ENCODE measurements around the gene C4A. TPM values are rescaled to one million over a fixed set of nuclear protein-coding genes. Genes with fewer than 3 reads are reported as not detected.
"Not testable (repeated sequence)": the region's sequence is repeated elsewhere in the genome, so short reads cannot be mapped to it uniquely, and the experiment has no call there.

The C4A gene
- total RNA-seq, 4 donors from 2014 or later, result 4.0 to 10.2 (median 5.3) TPM

GRCh38 chr6:32029553-32029952, 47.7 kb downstream of the C4A start:
- no CpG with 5 or more reads among the region's 14 CpGs for WGBS
- not testable (repeated sequence) for H3K27ac ChIP-seq

DNA sequence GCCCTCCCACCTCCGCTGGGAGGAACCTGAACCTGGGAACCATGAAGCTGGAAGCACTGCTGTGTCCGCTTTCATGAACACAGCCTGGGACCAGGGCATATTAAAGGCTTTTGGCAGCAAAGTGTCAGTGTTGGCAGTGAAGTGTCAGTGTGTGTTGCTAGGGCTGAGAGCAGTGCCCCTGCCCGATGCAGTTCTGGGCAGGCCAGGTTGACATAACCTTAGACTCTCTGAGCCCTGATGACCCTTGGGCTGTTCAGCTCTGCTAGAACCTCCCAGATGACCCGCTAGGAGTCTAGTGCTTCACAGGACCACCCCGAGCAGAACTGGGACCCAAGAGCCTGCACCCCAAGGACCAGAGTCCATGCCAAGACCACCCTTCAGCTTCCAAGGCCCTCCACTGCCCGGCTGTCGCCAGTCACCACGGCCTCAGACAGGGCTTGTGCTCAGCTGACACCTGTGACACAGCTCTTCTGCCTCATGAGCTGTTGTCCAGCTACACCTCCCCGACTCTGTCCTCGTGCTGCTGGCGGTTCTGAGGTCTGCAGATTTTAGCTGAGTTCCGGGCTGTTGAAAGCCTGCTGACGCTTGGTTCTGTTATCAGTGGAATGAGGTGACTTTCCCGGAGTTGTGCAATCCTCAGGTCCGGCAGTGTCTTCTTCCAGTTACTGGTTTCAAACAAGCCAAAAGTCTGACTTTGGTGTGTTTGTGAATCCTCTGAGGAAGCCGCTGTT, 53.6 kb downstream of the C4A start:
- DNase-seq (ENCODE audit: low spot score in 2 of 2); H3K9me3 ChIP-seq; H3K4me3 ChIP-seq; H3K4me1 ChIP-seq; H3K36me3 ChIP-seq; H3K27me3 ChIP-seq; H3K27ac ChIP-seq: not testable (repeated sequence)
- WGBS, result no CpG with 5 or more reads among the region's 16 CpGs

More at GRCh38 chr6:32029553-32029952, 47.7 kb downstream of the C4A start:
- not testable (repeated sequence) for H3K4me1 ChIP-seq, H3K27me3 ChIP-seq, H3K4me3 ChIP-seq, H3K9me3 ChIP-seq, H3K36me3 ChIP-seq
- DNase-seq (ENCODE audit: low spot score in 2 of 2), result peak in 1 of 2 donors; percentile 33

DNA sequence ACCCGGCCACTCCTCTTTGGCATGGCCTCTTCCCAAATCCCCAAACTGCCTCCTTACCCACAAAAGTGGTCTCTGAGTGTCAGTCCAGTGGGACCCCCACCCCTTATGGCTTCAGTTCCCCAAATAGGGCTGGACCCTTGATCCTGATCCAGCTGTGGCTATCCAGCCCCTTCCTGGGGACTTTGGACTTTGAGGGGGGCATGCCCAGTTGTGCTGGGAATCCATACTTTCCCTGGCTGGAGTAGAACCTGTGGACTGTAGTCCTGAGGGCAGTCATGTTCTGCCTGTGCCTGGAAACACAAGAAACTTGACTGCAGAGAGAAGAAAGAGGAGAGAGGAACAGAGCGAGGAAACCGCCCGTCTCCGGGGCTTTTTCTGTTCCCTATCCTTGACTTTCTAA, 55.3 kb downstream of the C4A start:
- H3K27me3 ChIP-seq; H3K36me3 ChIP-seq; DNase-seq (ENCODE audit: low spot score in 2 of 2); H3K27ac ChIP-seq; H3K4me1 ChIP-seq; H3K4me3 ChIP-seq; H3K9me3 ChIP-seq: not testable (repeated sequence)
- WGBS, result 83% methylated on average over 4 of the region's 5 CpGs

DNA sequence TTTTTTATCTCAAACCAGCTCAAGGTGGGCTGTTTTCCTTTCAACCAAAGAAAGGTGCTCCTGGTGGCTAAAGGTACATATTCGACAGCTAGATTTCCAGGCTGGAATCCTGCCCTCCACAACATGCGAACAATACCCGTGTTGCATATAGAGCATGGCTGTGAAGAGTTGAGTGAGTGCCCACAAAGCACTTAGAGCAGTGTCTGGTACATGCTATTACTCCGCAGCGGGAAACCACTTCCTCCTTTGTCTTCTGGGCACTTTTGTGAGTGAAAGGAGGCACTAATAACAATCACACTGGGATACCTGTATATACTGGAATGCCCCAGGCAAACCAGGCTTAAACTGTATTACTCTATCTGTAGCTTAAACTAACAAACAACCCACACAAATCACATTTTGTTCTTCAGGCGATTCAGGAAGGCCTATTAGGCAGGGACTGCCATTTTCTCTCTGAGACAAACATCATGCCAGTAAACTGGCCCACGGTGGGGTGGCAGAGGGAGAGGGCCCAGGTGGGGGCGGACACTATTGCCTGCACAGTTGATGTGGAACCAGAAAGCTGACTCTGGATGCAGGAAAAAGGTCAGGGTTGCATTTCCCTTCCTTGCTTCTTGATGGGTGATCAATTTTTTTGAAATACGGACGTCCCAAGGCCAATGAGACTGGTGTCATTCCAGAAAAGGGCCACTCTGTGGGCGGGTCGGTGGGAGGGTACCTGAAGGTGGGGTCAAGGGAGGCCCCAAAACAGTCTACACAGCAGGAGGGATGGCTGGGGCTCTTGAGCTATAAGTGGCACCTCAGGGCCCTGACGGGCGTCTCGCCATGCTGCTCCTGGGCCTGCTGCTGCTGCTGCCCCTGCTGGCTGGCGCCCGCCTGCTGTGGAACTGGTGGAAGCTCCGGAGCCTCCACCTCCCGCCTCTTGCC, 56.0 kb downstream of the C4A start, which contains the start of gene CYP21A2:
TSS of gene CYP21A2 (plus strand) at position 818 of the 927 bp plus-strand sequence. CDS start at position 826, 8 bp downstream.
- DNase-seq (ENCODE audit: low spot score in 2 of 2), result peak in 1 of 2 donors; percentile 59
- 69% methylated on average over 8 of the region's 19 CpGs for WGBS
- not testable (repeated sequence) for H3K27ac ChIP-seq, H3K4me1 ChIP-seq, H3K9me3 ChIP-seq, H3K36me3 ChIP-seq, H3K4me3 ChIP-seq, H3K27me3 ChIP-seq

GRCh38 chr6:32038878-32039277, 57.0 kb downstream of the C4A start:
- H3K36me3 ChIP-seq, H3K4me1 ChIP-seq, H3K9me3 ChIP-seq, H3K27ac ChIP-seq, H3K27me3 ChIP-seq, H3K4me3 ChIP-seq: not testable (repeated sequence)
- peak in 1 of 2 donors; percentile 45 for DNase-seq (ENCODE audit: low spot score in 2 of 2)
- WGBS, result 66% methylated on average over 2 of the region's 5 CpGs

DNA sequence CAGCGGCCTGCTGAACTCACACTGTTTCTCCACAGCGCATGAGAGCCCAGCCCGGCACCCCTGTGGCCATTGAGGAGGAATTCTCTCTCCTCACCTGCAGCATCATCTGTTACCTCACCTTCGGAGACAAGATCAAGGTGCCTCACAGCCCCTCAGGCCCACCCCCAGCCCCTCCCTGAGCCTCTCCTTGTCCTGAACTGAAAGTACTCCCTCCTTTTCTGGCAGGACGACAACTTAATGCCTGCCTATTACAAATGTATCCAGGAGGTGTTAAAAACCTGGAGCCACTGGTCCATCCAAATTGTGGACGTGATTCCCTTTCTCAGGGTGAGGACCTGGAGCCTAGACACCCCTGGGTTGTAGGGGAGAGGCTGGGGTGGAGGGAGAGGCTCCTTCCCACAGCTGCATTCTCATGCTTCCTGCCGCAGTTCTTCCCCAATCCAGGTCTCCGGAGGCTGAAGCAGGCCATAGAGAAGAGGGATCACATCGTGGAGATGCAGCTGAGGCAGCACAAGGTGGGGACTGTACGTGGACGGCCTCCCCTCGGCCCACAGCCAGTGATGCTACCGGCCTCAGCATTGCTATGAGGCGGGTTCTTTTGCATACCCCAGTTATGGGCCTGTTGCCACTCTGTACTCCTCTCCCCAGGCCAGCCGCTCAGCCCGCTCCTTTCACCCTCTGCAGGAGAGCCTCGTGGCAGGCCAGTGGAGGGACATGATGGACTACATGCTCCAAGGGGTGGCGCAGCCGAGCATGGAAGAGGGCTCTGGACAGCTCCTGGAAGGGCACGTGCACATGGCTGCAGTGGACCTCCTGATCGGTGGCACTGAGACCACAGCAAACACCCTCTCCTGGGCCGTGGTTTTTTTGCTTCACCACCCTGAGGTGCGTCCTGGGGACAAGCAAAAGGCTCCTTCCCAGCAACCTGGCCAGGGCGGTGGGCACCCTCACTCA, 57.7 kb downstream of the C4A start:
- 82% methylated on average over 8 of the region's 24 CpGs for WGBS
- not testable (repeated sequence) for H3K9me3 ChIP-seq, H3K4me1 ChIP-seq, H3K4me3 ChIP-seq, H3K27me3 ChIP-seq, H3K27ac ChIP-seq, H3K36me3 ChIP-seq
- peak in 1 of 2 donors; percentile 57 for DNase-seq (ENCODE audit: low spot score in 2 of 2)

GRCh38 chr6:32040299-32041049, 58.6 kb downstream of the C4A start:
- no CpG with 5 or more reads among the region's 43 CpGs for WGBS
- H3K36me3 ChIP-seq, result not testable (repeated sequence)
- peak in 1 of 2 donors; percentile 55 for DNase-seq (ENCODE audit: low spot score in 2 of 2)

GRCh38 chr6:32041050-32041321, 59.1 kb downstream of the C4A start:
- WGBS, result no CpG with 5 or more reads among the region's 13 CpGs
- H3K9me3 ChIP-seq, H3K36me3 ChIP-seq, H3K27ac ChIP-seq, H3K4me3 ChIP-seq, H3K27me3 ChIP-seq, H3K4me1 ChIP-seq: not testable (repeated sequence)
- peak in 1 of 2 donors; percentile 59 for DNase-seq (ENCODE audit: low spot score in 2 of 2)

More at GRCh38 chr6:32040299-32041049, 58.6 kb downstream of the C4A start:
- H3K27me3 ChIP-seq, H3K4me3 ChIP-seq, H3K9me3 ChIP-seq, H3K4me1 ChIP-seq, H3K27ac ChIP-seq: not testable (repeated sequence)

DNA sequence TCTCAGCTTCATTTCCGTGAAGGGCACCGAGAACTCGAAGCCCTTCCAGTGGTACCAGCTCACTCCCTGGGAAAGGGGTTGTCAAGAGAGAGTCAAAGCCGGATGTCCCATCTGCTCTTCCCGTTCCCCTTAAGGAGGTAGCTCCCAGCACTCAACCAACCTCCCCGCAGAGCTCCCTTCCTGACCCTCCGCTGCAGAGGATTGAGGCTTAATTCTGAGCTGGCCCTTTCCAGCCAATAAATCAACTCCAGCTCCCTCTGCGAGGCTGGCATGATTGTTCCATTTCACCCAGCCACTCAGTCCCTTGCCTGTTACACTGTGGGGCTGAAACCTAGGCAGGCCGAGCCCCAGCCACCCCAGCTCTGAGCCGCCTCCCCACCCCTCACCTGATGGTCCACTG, 59.5 kb downstream of the C4A start:
- H3K27me3 ChIP-seq; DNase-seq (ENCODE audit: low spot score in 2 of 2); H3K9me3 ChIP-seq; H3K36me3 ChIP-seq; H3K4me3 ChIP-seq; H3K4me1 ChIP-seq; H3K27ac ChIP-seq: not testable (repeated sequence)
- 73% methylated on average over 3 of the region's 10 CpGs for WGBS

GRCh38 chr6:32042276-32042675, 60.4 kb downstream of the C4A start:
- not testable (repeated sequence) for H3K27me3 ChIP-seq, H3K9me3 ChIP-seq, H3K27ac ChIP-seq, H3K4me3 ChIP-seq, H3K36me3 ChIP-seq
- no CpG with 5 or more reads among the region's 15 CpGs for WGBS
- peak in 1 of 2 donors; percentile 60 for DNase-seq (ENCODE audit: low spot score in 2 of 2)
- peaks cover 14% of the 10 kb centered on the region for H3K4me1 ChIP-seq

DNA sequence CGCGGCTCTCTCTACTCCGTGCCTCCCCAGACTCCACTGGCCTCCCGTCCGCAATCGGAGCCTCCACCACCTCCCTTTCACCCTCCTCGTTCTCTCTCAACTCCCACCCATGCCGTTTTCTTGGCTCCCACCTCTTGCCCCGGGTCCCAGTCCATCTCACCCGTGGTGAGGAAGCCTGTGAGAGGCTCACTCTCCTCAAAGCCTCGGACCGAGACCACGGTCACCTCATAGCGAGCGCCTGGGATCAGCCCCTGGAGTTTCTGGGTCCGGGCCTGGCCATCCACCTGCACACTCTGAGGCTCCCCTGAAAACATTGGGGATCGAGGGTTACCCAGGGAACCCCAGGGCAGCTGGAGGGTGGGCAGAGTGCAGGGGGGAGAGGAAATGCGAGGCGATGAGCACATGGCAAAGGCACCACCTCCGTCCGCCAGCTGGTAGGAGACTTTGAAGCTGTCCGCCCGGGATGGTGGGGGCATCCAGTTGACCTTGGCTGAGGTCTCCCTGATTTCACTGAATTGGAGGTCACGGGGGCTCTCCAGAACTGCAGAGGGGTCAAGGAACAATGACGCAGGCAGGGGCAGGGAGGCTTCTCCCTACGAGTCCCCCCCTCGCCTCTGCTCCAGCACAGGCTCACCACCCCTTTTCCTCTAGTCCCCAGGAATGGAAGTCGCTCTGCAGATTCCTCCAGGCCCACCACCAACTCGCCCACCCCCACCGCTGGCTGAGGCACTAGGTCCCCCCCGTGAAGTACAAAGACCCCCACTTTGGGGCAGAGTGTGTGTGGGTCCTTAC, 61.9 kb downstream of the C4A start:
- H3K36me3 ChIP-seq, H3K27me3 ChIP-seq, H3K27ac ChIP-seq, H3K9me3 ChIP-seq, H3K4me3 ChIP-seq: not testable (repeated sequence)
- WGBS, result 90% methylated on average over 19 of the region's 31 CpGs
- DNase-seq (ENCODE audit: low spot score in 2 of 2), result peak in 1 of 2 donors; percentile 58
- peaks cover 29% of the 10 kb centered on the region for H3K4me1 ChIP-seq

- H3K27me3 ChIP-seq, H3K4me3 ChIP-seq, H3K27ac ChIP-seq, H3K36me3 ChIP-seq, H3K9me3 ChIP-seq: not testable (repeated sequence)
- WGBS, result no CpG with 5 or more reads among the region's 18 CpGs
- peak in 1 of 2 donors; percentile 65 for DNase-seq (ENCODE audit: low spot score in 2 of 2)
- H3K4me1 ChIP-seq, result peaks cover 30% of the 10 kb centered on the region
These were observed 63.1 kb downstream of the C4A start for GRCh38 chr6:32044916-32045315.

Measured in suprapubic skin (tissue), 4 donors.